ENCODE measurements around the gene SLC24A5.

- TF ChIP-seq ZZZ3 (IDR thresholded peaks at IDR 0.05; ENCODE audit: control insufficient read depth, insufficient read length, low read depth) (no peak), CEBPB (IDR thresholded peaks at IDR 0.05; ENCODE audit: borderline replicate concordance in 1 of 2, low read depth in 2 of 2, low read length in 2 of 2) (no peak), POLR2A (IDR thresholded peaks at IDR 0.05; ENCODE audit: low read depth, low read length) (no peak), CREM (IDR thresholded peaks at IDR 0.05; ENCODE audit: low read depth) (no peak), HDAC2 (IDR thresholded peaks at IDR 0.05) (no peak), FOS (IDR thresholded peaks at IDR 0.05; ENCODE audit: borderline replicate concordance, extremely low read depth, insufficient read length) (no peak), RCOR1 (conservative IDR thresholded peaks at IDR 0.05; ENCODE audit: low read depth, low read length) (no peak), CTCF (IDR thresholded peaks at IDR 0.05 in 2 of 3, conservative IDR thresholded peaks at IDR 0.05 in 1 of 3; ENCODE audit: control insufficient read depth in 2 of 3, extremely low read depth in 1 of 3, insufficient read depth in 1 of 3, low read depth in 3 of 3, low read length in 3 of 3) (no peak), IRF4 (IDR thresholded peaks at IDR 0.05; ENCODE audit: low read depth, low read length) (no peak)
Observed at GRCh38 chr15:48087844-48088243, 32.9 kb upstream of the SLC24A5 start.

Measured in GM12878 (cell line).